ENCODE measurements around the gene EPGN.

Gene EPGN

GRCh38 chr4:74324262-74324661, 16.0 kb downstream of the EPGN start:
- no peak for DNase-seq (ENCODE audit: low read depth)
- no peak for TF ChIP-seq CTCF (IDR thresholded peaks at IDR 0.05; ENCODE audit: low read depth, low read length, missing control alignments)
- H3K4me3 ChIP-seq (ENCODE audit: low read depth, low read length) = no peak overlapping the region

GRCh38 chr4:74325886-74326285, 17.6 kb downstream of the EPGN start:
- TF ChIP-seq CTCF (IDR thresholded peaks at IDR 0.05; ENCODE audit: low read depth, low read length, missing control alignments) = no peak
- DNase-seq (ENCODE audit: low read depth) = no peak
- H3K4me3 ChIP-seq (ENCODE audit: low read depth, low read length) = no peak overlapping the region

GRCh38 chr4:74327762-74328161, 19.5 kb downstream of the EPGN start:
- DNase-seq (ENCODE audit: low read depth) = no peak
- TF ChIP-seq CTCF (IDR thresholded peaks at IDR 0.05; ENCODE audit: low read depth, low read length, missing control alignments) = no peak
- no peak overlapping the region for H3K4me3 ChIP-seq (ENCODE audit: low read depth, low read length)

GRCh38 chr4:74328501-74328900, 20.2 kb downstream of the EPGN start:
- TF ChIP-seq CTCF (IDR thresholded peaks at IDR 0.05; ENCODE audit: low read depth, low read length, missing control alignments) = no peak
- H3K4me3 ChIP-seq (ENCODE audit: low read depth, low read length) = no peak overlapping the region
- no peak for DNase-seq (ENCODE audit: low read depth)

- no peak for DNase-seq (ENCODE audit: low read depth)
- H3K4me3 ChIP-seq (ENCODE audit: low read depth, low read length) = no peak overlapping the region
- no peak for TF ChIP-seq CTCF (IDR thresholded peaks at IDR 0.05; ENCODE audit: low read depth, low read length, missing control alignments)
These were observed 21.0 kb downstream of the EPGN start for GRCh38 chr4:74329307-74329706.

GRCh38 chr4:74330295-74330750, 22.1 kb downstream of the EPGN start:
- no peak overlapping the region for H3K4me3 ChIP-seq (ENCODE audit: low read depth, low read length)
- TF ChIP-seq CTCF (IDR thresholded peaks at IDR 0.05; ENCODE audit: low read depth, low read length, missing control alignments) = no peak
- no peak for DNase-seq (ENCODE audit: low read depth)

GRCh38 chr4:74331252-74331651, 23.0 kb downstream of the EPGN start:
- H3K4me3 ChIP-seq (ENCODE audit: low read depth, low read length) = no peak overlapping the region
- TF ChIP-seq CTCF (IDR thresholded peaks at IDR 0.05; ENCODE audit: low read depth, low read length, missing control alignments) = no peak
- no peak for DNase-seq (ENCODE audit: low read depth)

All from GM12864 (cell line).